ENCODE measurements around the gene RTN1.

DNA sequence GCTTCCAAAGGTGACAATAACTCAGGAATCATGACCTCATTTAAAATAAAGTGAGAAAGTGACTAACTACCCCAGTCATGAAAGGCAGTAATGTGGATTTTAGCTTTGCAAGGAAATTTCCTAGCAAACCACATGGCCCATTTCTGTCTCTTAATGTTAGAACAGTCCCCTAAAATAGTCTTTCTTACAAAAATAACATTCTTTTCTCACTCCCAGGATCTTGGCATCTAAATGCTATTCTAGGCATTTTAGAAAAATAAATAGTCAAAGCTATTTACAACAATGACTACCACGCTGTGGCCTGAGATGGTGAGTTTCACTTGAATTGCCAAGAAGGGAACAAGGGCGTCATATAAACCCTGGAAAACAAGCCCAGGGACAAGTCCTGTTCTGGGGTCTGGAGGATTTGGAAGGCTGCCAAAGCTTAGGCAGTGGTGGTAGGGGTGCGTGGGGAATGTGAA is 192.8 kb downstream of the RTN1 start:
- TF ChIP-seq POLR2A (IDR thresholded peaks at IDR 0.05) = no peak
- TF ChIP-seq, protein P1, sequence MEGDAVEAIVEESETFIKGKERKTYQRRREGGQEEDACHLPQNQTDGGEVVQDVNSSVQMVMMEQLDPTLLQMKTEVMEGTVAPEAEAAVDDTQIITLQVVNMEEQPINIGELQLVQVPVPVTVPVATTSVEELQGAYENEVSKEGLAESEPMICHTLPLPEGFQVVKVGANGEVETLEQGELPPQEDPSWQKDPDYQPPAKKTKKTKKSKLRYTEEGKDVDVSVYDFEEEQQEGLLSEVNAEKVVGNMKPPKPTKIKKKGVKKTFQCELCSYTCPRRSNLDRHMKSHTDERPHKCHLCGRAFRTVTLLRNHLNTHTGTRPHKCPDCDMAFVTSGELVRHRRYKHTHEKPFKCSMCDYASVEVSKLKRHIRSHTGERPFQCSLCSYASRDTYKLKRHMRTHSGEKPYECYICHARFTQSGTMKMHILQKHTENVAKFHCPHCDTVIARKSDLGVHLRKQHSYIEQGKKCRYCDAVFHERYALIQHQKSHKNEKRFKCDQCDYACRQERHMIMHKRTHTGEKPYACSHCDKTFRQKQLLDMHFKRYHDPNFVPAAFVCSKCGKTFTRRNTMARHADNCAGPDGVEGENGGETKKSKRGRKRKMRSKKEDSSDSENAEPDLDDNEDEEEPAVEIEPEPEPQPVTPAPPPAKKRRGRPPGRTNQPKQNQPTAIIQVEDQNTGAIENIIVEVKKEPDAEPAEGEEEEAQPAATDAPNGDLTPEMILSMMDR (IDR thresholded peaks at IDR 0.05) = no peak
- no peak for TF ChIP-seq POLR2AphosphoS5 (IDR thresholded peaks at IDR 0.05)

All from sigmoid colon (tissue), 4 donors.